ENCODE results near the gene NEURL2. TPM values are rescaled to one million over a fixed set of nuclear protein-coding genes. Genes with fewer than 3 reads are reported as not detected.

NEURL2 gene
- total RNA-seq, 4 donors from 2014 or later: 8.5 to 32.0 (median 11.6) TPM

DNA sequence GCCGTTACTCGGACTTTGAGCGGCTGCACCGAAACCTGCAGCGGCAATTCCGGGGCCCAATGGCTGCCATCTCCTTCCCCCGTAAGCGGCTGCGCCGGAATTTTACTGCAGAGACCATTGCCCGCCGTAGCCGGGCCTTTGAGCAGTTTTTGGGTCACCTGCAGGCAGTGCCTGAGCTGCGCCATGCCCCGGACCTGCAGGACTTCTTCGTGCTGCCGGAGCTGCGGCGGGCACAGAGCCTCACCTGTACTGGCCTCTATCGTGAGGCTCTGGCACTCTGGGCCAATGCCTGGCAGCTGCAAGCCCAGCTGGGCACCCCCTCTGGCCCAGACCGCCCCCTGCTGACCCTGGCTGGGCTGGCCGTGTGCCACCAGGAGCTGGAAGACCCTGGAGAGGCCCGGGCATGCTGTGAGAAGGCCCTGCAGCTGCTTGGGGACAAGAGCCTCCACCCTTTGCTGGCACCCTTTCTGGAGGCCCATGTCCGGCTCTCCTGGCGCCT, 50.3 kb downstream of the NEURL2 start:
- TF ChIP-seq, protein P1, sequence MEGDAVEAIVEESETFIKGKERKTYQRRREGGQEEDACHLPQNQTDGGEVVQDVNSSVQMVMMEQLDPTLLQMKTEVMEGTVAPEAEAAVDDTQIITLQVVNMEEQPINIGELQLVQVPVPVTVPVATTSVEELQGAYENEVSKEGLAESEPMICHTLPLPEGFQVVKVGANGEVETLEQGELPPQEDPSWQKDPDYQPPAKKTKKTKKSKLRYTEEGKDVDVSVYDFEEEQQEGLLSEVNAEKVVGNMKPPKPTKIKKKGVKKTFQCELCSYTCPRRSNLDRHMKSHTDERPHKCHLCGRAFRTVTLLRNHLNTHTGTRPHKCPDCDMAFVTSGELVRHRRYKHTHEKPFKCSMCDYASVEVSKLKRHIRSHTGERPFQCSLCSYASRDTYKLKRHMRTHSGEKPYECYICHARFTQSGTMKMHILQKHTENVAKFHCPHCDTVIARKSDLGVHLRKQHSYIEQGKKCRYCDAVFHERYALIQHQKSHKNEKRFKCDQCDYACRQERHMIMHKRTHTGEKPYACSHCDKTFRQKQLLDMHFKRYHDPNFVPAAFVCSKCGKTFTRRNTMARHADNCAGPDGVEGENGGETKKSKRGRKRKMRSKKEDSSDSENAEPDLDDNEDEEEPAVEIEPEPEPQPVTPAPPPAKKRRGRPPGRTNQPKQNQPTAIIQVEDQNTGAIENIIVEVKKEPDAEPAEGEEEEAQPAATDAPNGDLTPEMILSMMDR (IDR thresholded peaks at IDR 0.05): no peak
- no peak for ATAC-seq (ENCODE audit: low FRiP score)
- no peak for DNase-seq (ENCODE audit: low spot score)

Other genes with a start within 250 kb of the NEURL2 start
- not detected for gene WFDC11, start 221.0 kb downstream of the NEURL2 start, total RNA-seq
- not detected for gene WFDC13, start 189.2 kb downstream of the NEURL2 start, total RNA-seq
- under 1 TPM in 1 of 4 donors, not detected in 3; 0.93 TPM for gene WFDC10B, start 186.2 kb downstream of the NEURL2 start, total RNA-seq
- not detected for gene SPINT4, start 168.9 kb downstream of the NEURL2 start, total RNA-seq
- 1 to 10 TPM in 1 of 4 donors, not detected in 3; 1.6 TPM for gene WFDC3, start 99.3 kb downstream of the NEURL2 start, total RNA-seq
- gene DNTTIP1, start 99.3 kb downstream of the NEURL2 start, total RNA-seq: 10 to 100 TPM; 12.7 to 38.6 (median 18.1) TPM
- 10 to 100 TPM in 1 of 4 donors, 1 to 10 TPM in 1, not detected in 2; 1.4 to 10.1 TPM for gene UBE2C, start 78.6 kb downstream of the NEURL2 start, total RNA-seq
- 1 to 10 TPM in 3 of 4 donors, not detected in 1; 1.2 to 2.2 (median 1.5) TPM for gene TNNC2, start 63.9 kb downstream of the NEURL2 start, total RNA-seq
- gene SNX21, start 57.4 kb downstream of the NEURL2 start, total RNA-seq: 100 to 1,000 TPM in 1 of 4 donors, 10 to 100 TPM in 3; 42.6 to 147 (median 66.8) TPM
- 10 to 100 TPM; 16.1 to 35.0 (median 30.8) TPM for gene ACOT8, start 33.8 kb downstream of the NEURL2 start, total RNA-seq
- 1 to 10 TPM; 2.3 to 5.0 (median 3.1) TPM for gene ZSWIM3, start 33.6 kb downstream of the NEURL2 start, total RNA-seq
- gene ZSWIM1, start 10.0 kb downstream of the NEURL2 start, total RNA-seq: 1 to 10 TPM; 5.5 to 9.9 (median 7.0) TPM
- 10 to 100 TPM in 1 of 4 donors, 1 to 10 TPM in 3; 1.8 to 27.0 (median 3.6) TPM for gene SPATA25, start 3.6 kb downstream of the NEURL2 start, total RNA-seq
- gene CTSA, start 127 bp upstream of the NEURL2 start, total RNA-seq: 100 to 1,000 TPM in 1 of 4 donors, 10 to 100 TPM in 3; 79.2 to 148 (median 85.9) TPM
- 1,000 to 10,000 TPM in 1 of 4 donors, 100 to 1,000 TPM in 3; 215 to 1,101 (median 301) TPM for gene PLTP, start 20.9 kb upstream of the NEURL2 start, total RNA-seq
- 10 to 100 TPM; 18.8 to 36.9 (median 25.8) TPM for gene PCIF1, start 43.5 kb upstream of the NEURL2 start, total RNA-seq
- 10 to 100 TPM; 14.5 to 29.1 (median 19.7) TPM for gene ZNF335, start 81.0 kb upstream of the NEURL2 start, total RNA-seq
- gene MMP9, start 117.7 kb upstream of the NEURL2 start, total RNA-seq: 10 to 100 TPM in 2 of 4 donors, 1 to 10 TPM in 1, under 1 TPM in 1; 0.84 to 90.4 (median 13.7) TPM
- gene SLC12A5, start 138.0 kb upstream of the NEURL2 start, total RNA-seq: under 1 TPM in 1 of 4 donors, not detected in 3; 0.19 TPM
- 10 to 100 TPM; 19.3 to 41.1 (median 23.2) TPM for gene NCOA5, start 198.8 kb upstream of the NEURL2 start, total RNA-seq
- 10 to 100 TPM; 15.0 to 33.4 (median 23.2) TPM for gene CD40, start 227.1 kb upstream of the NEURL2 start, total RNA-seq

Data from omental fat pad (tissue), 4 donors.